Urinary bladder (tissue), 4 donors: ENCODE data around the gene ATOSB. TPM values are rescaled to one million over a fixed set of nuclear protein-coding genes. Genes with fewer than 3 reads are reported as not detected.

Source experiments
- DNase-seq: peaks from one replicate; pipeline ENCODE4 v3.0.0-alpha.2; 2015; ENCODE audit errors: extremely low spot score
- H3K27ac ChIP-seq: one replicate; pipeline ENCODE4 v1.5.1; 2013; ENCODE audit warnings: low read depth, mild to moderate bottlenecking, moderate library complexity
- H3K36me3 ChIP-seq: one replicate; pipeline ENCODE4 v1.6.1; 2013; ENCODE audit warnings: mild to moderate bottlenecking, moderate library complexity; ENCODE audit not compliant: insufficient read depth
- H3K4me1 ChIP-seq: one replicate; pipeline ENCODE4 v1.6.1; 2013; ENCODE audit warnings: mild to moderate bottlenecking, moderate library complexity; ENCODE audit not compliant: insufficient read depth
- H3K4me3 ChIP-seq: one replicate; pipeline ENCODE4 v1.5.1; 2013; ENCODE audit warnings: low read depth, low read length
- WGBS: extraction: QIAGEN DNeasy Blood & Tissue Kit; methylation state at CpG from one replicate; pipeline ENCODE4 v1.1.7; 2013; 5-methylcytosine and 5-hydroxymethylcytosine counted together
- polyA plus RNA-seq: library from polyadenylated mRNA; stranded (reverse); fragments of 200-250 nt; gene quantifications from one replicate; pipeline ENCODE4 v1.2.3, GENCODE V29; 2013
- total RNA-seq: library from RNA; depleted of rRNA; stranded (reverse); fragments of >200 nt; gene quantifications from one replicate; pipeline ENCODE4 v1.2.3, GENCODE V29; 2014
- donor health status: healthy with polysubstance abuse.
- donor health status: healthy.

Gene ATOSB
- total and polyA plus RNA-seq, 2 donors = 6.0 to 18.7 TPM

DNA sequence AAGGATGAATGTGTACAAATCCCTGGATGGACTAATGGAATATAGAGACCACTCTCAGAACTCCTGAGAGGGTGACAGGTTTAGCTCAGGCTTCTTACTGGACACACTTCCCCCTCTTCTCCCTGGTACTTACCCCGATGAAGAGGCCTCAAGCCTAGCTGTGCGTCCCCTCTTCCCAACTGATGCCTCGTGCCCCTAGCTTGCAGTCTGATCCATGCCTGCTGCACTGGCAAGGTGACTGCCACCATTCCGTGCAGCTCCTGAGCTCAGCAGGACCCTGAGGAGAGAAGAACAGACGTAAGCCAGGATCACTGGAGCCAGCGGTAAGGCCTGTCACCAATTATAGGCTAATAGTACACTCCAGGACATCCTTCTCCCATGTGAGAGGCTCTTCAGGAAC, 7.2 kb downstream of the ATOSB start:
- WGBS = 88% methylated on average over 6 of the region's 6 CpGs
- Histone ChIP-seq H3K36me3 (no peaks in the 10 kb centered on the region), H3K4me1 (no peaks in the 10 kb centered on the region), H3K27ac (no peak overlapping the region), H3K4me3 (no peak overlapping the region)
- DNase-seq = no peak

DNA sequence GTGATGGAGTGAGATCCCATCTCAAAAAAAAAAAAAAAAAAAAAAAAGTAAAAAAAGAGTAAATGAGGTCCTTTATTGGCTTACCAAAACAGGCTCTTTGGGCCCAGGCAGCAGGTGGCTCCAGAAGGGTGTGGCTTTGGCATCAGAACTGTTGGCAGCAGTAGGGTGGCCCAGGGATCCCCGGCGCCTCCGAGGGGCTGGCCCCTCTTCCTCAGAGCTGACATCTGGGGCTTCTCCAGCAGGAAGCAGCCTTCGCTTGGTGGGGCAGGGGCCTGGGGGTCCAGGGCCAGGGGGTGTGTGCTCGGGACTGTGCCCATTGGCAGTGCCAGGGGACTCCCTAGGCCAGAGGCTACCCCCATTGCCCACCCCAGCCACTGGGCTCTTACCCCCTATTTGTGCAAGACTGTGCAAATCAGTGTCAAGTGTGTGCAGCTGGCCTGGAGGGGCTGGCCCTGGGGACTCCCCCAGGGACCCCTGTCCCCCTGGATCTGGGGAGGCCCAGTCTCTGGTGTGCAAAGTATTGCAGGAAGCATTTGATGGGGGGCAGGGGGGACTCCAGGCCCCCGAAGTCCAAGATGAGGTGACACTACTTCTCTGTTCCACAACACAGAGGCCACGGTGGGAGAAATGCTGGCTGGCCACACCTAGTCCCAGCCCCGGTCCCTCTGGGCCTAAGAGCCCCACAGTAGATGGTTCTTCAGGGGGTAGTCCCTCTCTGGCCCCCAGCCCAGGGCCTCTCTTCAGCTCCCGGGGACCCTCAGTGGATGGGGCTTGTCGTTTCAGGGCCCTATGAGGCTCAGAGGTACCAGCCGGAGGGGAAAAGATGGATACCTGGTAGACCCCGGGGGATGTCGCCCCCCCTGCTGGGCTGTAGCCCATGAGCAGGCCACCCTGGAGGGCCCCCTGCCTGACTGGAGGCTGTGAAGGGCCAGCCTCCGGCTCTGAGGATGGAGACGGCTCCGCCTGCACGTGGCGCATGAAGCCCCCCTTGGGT, 8.1 kb downstream of the ATOSB start:
- Histone ChIP-seq H3K4me1 (no peaks in the 10 kb centered on the region), H3K4me3 (no peak overlapping the region), H3K36me3 (no peaks in the 10 kb centered on the region), H3K27ac (no peak overlapping the region)
- no peak for DNase-seq
- WGBS = 79% methylated on average over 18 of the region's 18 CpGs

DNA sequence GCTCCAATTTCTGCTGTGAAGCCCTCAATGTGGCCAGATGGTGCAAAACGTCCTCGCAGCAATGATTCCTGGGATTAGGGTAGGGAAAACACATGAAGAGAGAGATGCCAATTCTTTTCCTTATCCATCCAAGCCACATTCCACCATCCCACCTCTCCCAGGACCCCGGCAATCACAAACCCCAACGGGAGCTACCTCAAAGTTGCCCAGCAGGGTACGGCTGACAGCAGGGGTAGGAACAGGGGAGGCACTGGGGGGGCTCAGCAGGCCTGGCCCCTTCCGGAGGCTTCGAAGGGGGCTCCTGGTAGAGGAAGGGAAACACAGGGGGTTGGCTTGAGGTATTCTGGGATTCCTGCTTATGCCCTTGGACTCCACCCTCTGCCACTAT, 9.3 kb downstream of the ATOSB start:
- H3K4me3 ChIP-seq = no peak overlapping the region
- H3K4me1 ChIP-seq = peaks cover 2% of the 10 kb centered on the region
- no peak for DNase-seq
- WGBS = 90% methylated on average over 7 of the region's 7 CpGs
- H3K27ac ChIP-seq = no peak overlapping the region
- no peaks in the 10 kb centered on the region for H3K36me3 ChIP-seq

- Histone ChIP-seq H3K36me3 (no peaks in the 10 kb centered on the region), H3K4me1 (peaks cover 2% of the 10 kb centered on the region), H3K27ac (no peak overlapping the region), H3K4me3 (no peak overlapping the region)
- no peak for DNase-seq
- WGBS = 93% methylated on average over 13 of the region's 13 CpGs
Measured at GRCh38 chr9:35105571-35106342, 9.9 kb downstream of the ATOSB start.

- Histone ChIP-seq H3K4me3 (no peak overlapping the region), H3K4me1 (peaks cover 2% of the 10 kb centered on the region), H3K36me3 (no peaks in the 10 kb centered on the region), H3K27ac (no peak overlapping the region)
- WGBS = 91% methylated on average over 12 of the region's 12 CpGs
- DNase-seq = no peak
Measured at GRCh38 chr9:35105126-35105525, 10.5 kb downstream of the ATOSB start.

DNA sequence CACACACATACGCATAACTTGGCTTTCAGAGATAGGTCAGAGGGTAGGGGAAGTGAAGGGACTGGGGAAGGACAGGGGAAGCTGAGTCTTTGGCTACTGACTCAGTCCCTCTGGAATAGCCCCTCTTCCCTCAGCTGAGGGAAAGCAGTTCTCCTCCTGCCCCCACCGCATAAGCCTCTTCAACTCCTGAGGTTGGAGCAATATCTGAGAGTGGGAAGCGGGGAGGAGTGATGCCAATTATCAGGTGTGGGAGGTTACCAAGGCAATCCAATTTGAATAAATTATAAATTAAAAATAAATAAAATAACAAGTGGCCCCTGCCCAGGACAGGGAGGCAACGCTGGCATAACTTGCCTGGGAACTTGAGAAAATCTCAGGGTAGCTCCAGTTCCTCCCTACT, 11.1 kb downstream of the ATOSB start:
- no peak for DNase-seq
- Histone ChIP-seq H3K4me3 (no peak overlapping the region), H3K36me3 (no peaks in the 10 kb centered on the region), H3K27ac (no peak overlapping the region), H3K4me1 (peaks cover 2% of the 10 kb centered on the region)
- WGBS = 94% methylated on average over 4 of the region's 4 CpGs

- Histone ChIP-seq H3K27ac (peak overlapping the region; percentile 63), H3K36me3 (no peaks in the 10 kb centered on the region), H3K4me3 (peak overlapping the region; percentile 64), H3K4me1 (peaks cover 2% of the 10 kb centered on the region)
- 31% methylated on average over 5 of the region's 5 CpGs for WGBS
- DNase-seq = no peak
Measured at GRCh38 chr9:35103660-35104191, 11.9 kb downstream of the ATOSB start.

DNA sequence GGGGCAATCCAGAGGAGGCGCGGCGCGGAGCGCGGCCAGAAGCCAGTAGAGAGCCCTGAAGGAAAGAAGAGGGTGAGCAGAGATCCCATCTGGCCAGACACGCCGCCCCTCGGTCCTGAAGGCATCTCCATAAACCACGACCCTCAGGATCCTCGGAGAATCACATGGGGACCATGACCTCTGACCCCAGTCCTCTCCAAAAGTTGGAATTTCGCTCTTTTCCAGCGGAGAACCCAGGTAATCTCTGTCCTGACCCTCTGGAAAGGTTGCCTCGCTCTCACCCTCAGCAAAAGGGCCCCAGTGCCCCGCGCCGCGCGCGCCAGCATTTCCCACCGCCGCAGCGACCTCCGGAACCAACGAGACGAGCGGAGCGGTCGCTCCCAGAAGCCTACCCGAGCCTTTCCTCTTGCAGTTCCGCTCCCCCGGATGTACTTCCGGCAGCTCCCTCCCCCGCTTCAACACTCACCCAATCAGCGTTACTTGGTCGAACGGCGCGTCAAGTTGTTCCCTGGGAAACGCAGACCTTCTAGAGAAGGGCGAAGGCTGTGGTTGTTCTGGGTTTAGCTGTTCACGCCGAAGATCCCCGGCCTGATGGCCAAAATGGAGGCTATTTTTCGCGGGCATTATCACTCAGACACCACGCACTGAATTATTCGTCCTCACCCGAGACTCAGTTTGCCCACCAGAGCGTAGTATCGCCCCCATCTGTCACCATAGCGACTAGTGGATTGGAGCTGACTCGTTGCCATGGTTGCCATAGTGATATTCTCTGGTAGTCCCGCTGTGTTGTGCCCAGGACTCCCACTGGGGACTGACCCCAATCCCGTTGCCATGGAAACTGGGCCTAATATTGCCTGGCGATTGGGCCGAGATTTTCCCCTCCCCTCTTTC, 12.6 kb downstream of the ATOSB start, which contains the start of gene STOML2:
STOML2 (minus strand) TSS at position 363 of the 891 bp plus-strand sequence; CDS start at position 326, 37 bp downstream.
- Histone ChIP-seq H3K27ac (peak within 1 kb of the TSS; percentile 85), H3K4me1 (peaks cover 2% of the 10 kb centered on the region), H3K36me3 (no peaks in the 10 kb centered on the region), H3K4me3 (peak within 1 kb of the TSS; percentile 64)
- WGBS = 1% methylated on average over 57 of the region's 57 CpGs
- DNase-seq = peak; percentile 94

GRCh38 chr9:35102465-35102768, 13.2 kb downstream of the ATOSB start:
- no peak for DNase-seq
- 3% methylated on average over 10 of the region's 10 CpGs for WGBS
- no peaks in the 10 kb centered on the region for H3K36me3 ChIP-seq
- peak overlapping the region; percentile 85 for H3K27ac ChIP-seq
- peak overlapping the region; percentile 64 for H3K4me3 ChIP-seq
- H3K4me1 ChIP-seq = peaks cover 2% of the 10 kb centered on the region

GRCh38 chr9:35097573-35097972, 18.1 kb downstream of the ATOSB start:
- H3K36me3 ChIP-seq = no peaks in the 10 kb centered on the region
- H3K4me3 ChIP-seq = no peak overlapping the region
- WGBS = 89% methylated on average over 3 of the region's 3 CpGs

GRCh38 chr9:35096035-35096849, 19.4 kb downstream of the ATOSB start, which contains the start of gene PIGO:
TSS of gene PIGO (minus strand) at chr9:35096591. CDS start at chr9:35095565, 1,026 bp downstream.
- H3K4me3 ChIP-seq = peak within 1 kb of the TSS; percentile 71
- WGBS = under 1% methylated on average over 53 of the region's 53 CpGs
- no peaks in the 10 kb centered on the region for H3K4me1 ChIP-seq
- H3K36me3 ChIP-seq = no peaks in the 10 kb centered on the region
- DNase-seq = peak; percentile 51
- H3K27ac ChIP-seq = peak within 1 kb of the TSS; percentile 95

More at GRCh38 chr9:35097573-35097972, 18.1 kb downstream of the ATOSB start:
- H3K27ac ChIP-seq = no peak overlapping the region
- no peak for DNase-seq
- H3K4me1 ChIP-seq = peaks cover 2% of the 10 kb centered on the region

DNA sequence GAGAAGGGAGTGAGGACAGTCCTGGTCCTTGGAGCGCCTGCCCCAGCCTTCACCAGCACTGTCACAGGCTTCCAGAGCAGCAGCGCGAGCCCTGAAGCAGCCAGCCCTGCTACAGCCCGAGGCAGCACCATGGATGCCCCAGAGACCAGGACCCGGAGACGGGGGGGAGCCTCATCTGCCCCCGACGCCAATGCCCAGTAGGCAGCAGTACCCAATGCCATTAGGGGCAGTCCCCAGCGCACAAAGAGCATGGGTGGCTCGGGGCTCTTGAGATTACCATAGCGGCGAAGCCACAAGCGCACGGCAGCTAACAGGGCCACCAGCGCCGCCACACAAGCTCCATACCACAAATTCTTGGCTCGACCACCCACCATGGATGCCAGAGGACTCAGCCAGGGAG, 24.1 kb downstream of the ATOSB start:
- DNase-seq = no peak
- H3K36me3 ChIP-seq = peaks cover 4% of the 10 kb centered on the region
- WGBS = 94% methylated on average over 17 of the region's 17 CpGs

More for the DNA sequence above, 24.1 kb downstream of the ATOSB start:
- Histone ChIP-seq H3K4me1 (no peaks in the 10 kb centered on the region), H3K27ac (no peak overlapping the region), H3K4me3 (no peak overlapping the region)
